Stimulated activated CD4-positive, alpha-beta T cell treated with anti-CD3 and anti-CD28 coated beads, Interleukin-1b, Interleukin-23, amount 100 ng/mL, for 1 hour (primary cell): Measurements from ENCODE around the gene KDM3A.

Source experiments
- DNase-seq, 2 donors: peaks; one replicate each; pipeline ENCODE4 v3.0.0-alpha.2; 2020; ENCODE audit warnings: low read depth in 2 of 2

Gene KDM3A

DNA sequence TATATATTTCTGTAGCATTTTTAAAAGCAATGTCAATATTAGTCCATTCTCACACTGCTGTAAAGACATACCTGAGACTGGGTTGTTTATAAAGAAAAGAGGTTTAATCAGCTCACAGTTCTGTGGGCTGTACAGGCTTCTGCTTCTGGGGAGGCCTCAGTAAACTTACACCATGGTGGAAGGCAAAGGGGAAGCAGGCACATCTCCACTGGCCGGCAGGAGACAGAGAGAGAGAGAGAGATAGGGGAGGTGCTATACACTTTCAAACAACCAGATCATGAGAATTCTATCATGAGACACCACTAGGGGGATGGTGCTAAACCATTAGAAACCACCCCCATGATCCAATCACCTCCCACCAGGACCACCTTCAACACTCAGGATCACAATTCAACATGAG, 79.0 kb downstream of the KDM3A start:
- no peak for DNase-seq

GRCh38 chr2:86521922-86522321, 80.8 kb downstream of the KDM3A start:
- no peak for DNase-seq

- DNase-seq = no peak
These were observed 81.5 kb downstream of the KDM3A start for GRCh38 chr2:86522711-86523110.

DNA sequence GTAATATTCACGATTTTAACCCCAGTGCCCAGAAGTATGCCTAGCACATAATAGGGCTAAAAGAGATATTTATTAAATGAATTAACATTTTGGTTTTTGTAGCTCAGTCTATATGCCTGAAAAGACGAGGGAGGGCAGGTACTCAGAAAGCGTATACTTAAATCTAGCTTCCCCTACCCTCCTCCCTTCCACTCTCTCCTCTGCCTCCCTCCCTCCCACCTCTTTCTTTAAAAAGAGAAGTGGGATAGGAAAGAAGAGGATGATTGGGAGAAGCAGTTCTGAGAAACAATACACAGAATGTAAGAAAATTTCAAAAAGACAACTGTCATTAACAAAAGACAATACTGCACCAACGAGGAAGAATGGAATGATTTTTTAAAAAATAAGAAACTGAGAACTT, 82.3 kb downstream of the KDM3A start:
- no peak for DNase-seq

- DNase-seq = no peak
These were observed 84.5 kb downstream of the KDM3A start for GRCh38 chr2:86525421-86526340.

GRCh38 chr2:86533589-86533988, 92.4 kb downstream of the KDM3A start:
- DNase-seq = no peak

GRCh38 chr2:86541334-86541733, 100.2 kb downstream of the KDM3A start:
- no peak for DNase-seq
